Measurements from ENCODE around the gene VDAC1.

GRCh38 chr5:134034326-134034725 lies 29.6 kb upstream of the VDAC1 start:
- no peak for TF ChIP-seq GATA2 (IDR thresholded peaks at IDR 0.05; ENCODE audit: low read depth, low read length)
- TF ChIP-seq GATA3 (IDR thresholded peaks at IDR 0.05; ENCODE audit: low read depth, low read length): no peak

All from SH-SY5Y (cell line).